Uterus (tissue), 4 donors: ENCODE results near the gene ZAP70. TPM values are rescaled to one million over a fixed set of nuclear protein-coding genes. Genes with fewer than 3 reads are reported as not detected.

Experiments
- DNase-seq, 2 donors: peaks; one replicate each; pipeline ENCODE4 v3.0.0-alpha.2; 2019 to 2020
- H3K27ac ChIP-seq, 2 donors: fragments of 200-600 bp; sonication (generic); 1 replicate in 1 of 2; 2 replicates in 1 of 2; pipeline ENCODE4 v1.5.1; 2016 to 2018
- H3K27me3 ChIP-seq, 2 donors: fragments of 200-600 bp; sonication (generic); one replicate each; pipeline ENCODE4 v1.5.1; 2018 to 2019; ENCODE audit warnings: control low read depth in 1 of 2
- H3K36me3 ChIP-seq, 2 donors: fragments of 200-600 bp; sonication (generic); one replicate each; pipeline ENCODE4 v1.5.1; 2019; ENCODE audit warnings: control low read depth in 1 of 2
- H3K4me1 ChIP-seq, 2 donors: fragments of 200-600 bp; sonication (generic); one replicate each; pipeline ENCODE4 v1.5.1; 2018 to 2019; ENCODE audit warnings: control low read depth in 1 of 2
- H3K4me3 ChIP-seq, 2 donors: fragments of 200-600 bp; sonication (generic); 1 replicate in 1 of 2; 2 replicates in 1 of 2; pipeline ENCODE4 v1.5.1; 2018 to 2019; ENCODE audit warnings: mild to moderate bottlenecking in 1 of 2
- H3K9me3 ChIP-seq, 2 donors: fragments of 200-600 bp; sonication (generic); one replicate each; pipeline ENCODE4 v1.5.1; 2019; ENCODE audit warnings: control low read depth in 1 of 2
- POLR2A ChIP-seq, 2 donors: fragments of 450-650 bp; IDR thresholded peaks; one replicate each; pipeline ENCODE4 v1.6.1; 2016; ENCODE audit warnings: antibody characterized with exemption in 2 of 2, mild to moderate bottlenecking in 1 of 2, moderate library complexity in 1 of 2
- intact Hi-C: fragments of 100-400 bp; cut with DNase I; formaldehyde crosslinking; loops from one replicate; pipeline ENCODE4 v1.15.1; 2023; ENCODE audit warnings: low total_unique reads
- total RNA-seq, 4 donors: library from RNA; depleted of rRNA in 3 of 4; stranded (reverse); fragments of >200 nt in 3 of 4; gene quantifications; one replicate each; pipeline versions ENCODE4 v1.1.0 to v1.2.4, GENCODE V29; 2014 to 2023
- TF ChIP-seq, protein P1 (sequence below), 4 experiments: fragments of 200-600 bp in 2 of 4; fragments of 450-650 bp in 2 of 4; sonication (generic) in 2 of 4; IDR thresholded peaks; one replicate each; pipeline ENCODE4 v1.5.1; 2016 to 2019; ENCODE audit warnings: antibody characterized with exemption in 4 of 4, mild to moderate bottlenecking in 2 of 4, moderate library complexity in 1 of 4
- donor health status: DM: yes; HTN: yes; CAD: no.

ZAP70 gene
- total RNA-seq, 4 donors from 2014 or later: 3.3 to 11.2 (median 5.1) TPM

DNA sequence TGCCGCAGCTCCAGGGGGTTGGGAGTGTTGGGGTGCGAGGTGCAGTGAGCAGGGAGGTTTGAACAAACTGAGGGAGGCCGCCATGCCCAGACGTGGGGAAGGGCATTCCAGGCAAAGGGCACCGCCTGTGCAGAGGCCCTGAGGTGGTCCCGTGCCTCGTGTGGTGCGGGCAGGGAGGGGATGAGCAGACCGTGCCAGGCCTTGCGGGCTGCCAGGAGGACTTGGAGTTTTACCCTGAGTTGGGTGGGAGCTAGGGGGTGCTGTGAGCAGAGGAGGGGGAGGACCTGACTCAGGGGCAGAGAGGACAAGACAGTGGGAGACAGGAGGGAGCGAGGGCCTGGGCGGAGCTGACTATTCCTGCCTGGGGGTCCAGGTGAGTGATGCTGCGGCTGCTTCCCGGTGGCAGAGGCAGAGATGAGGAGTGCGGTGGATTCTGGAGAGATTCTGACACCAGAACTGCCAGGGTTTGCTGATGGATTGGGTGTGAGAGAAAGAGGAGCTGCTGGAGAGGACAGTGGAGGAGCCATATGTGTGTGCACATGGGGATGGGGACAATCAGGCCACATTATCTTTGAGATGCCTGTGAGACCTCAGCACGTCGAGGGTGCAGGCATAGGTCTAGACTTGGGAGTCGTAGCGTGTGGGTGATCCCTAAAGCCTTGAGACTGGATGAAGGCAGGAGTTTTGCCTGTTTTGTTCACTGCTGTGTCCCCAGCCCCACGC lies 23.4 kb downstream of the ZAP70 start:
- no peaks in the 10 kb centered on the region for H3K9me3 ChIP-seq
- H3K4me1 ChIP-seq: no peaks in the 10 kb centered on the region
- no peak for TF ChIP-seq POLR2A (IDR thresholded peaks at IDR 0.05)
- TF ChIP-seq, protein P1, sequence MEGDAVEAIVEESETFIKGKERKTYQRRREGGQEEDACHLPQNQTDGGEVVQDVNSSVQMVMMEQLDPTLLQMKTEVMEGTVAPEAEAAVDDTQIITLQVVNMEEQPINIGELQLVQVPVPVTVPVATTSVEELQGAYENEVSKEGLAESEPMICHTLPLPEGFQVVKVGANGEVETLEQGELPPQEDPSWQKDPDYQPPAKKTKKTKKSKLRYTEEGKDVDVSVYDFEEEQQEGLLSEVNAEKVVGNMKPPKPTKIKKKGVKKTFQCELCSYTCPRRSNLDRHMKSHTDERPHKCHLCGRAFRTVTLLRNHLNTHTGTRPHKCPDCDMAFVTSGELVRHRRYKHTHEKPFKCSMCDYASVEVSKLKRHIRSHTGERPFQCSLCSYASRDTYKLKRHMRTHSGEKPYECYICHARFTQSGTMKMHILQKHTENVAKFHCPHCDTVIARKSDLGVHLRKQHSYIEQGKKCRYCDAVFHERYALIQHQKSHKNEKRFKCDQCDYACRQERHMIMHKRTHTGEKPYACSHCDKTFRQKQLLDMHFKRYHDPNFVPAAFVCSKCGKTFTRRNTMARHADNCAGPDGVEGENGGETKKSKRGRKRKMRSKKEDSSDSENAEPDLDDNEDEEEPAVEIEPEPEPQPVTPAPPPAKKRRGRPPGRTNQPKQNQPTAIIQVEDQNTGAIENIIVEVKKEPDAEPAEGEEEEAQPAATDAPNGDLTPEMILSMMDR (IDR thresholded peaks at IDR 0.05): no peak
- no peak overlapping the region for H3K4me3 ChIP-seq
- no peak for DNase-seq
- no peak overlapping the region for H3K27ac ChIP-seq
- no peaks in the 10 kb centered on the region for H3K36me3 ChIP-seq
- intact Hi-C loops: no loop called here
- no peaks in the 10 kb centered on the region for H3K27me3 ChIP-seq

- Histone ChIP-seq H3K27me3 (no peaks in the 10 kb centered on the region), H3K27ac (no peak overlapping the region), H3K36me3 (no peaks in the 10 kb centered on the region)
Observed at GRCh38 chr2:97737421-97738178, 24.2 kb downstream of the ZAP70 start.

GRCh38 chr2:97738179-97739019 lies 25.0 kb downstream of the ZAP70 start:
- intact Hi-C loops: no loop called here
- Histone ChIP-seq H3K4me1 (no peaks in the 10 kb centered on the region), H3K9me3 (no peaks in the 10 kb centered on the region), H3K27ac (no peak overlapping the region), H3K27me3 (no peaks in the 10 kb centered on the region), H3K36me3 (no peaks in the 10 kb centered on the region), H3K4me3 (no peak overlapping the region)
- no peak for DNase-seq
- TF ChIP-seq, protein P1 (IDR thresholded peaks at IDR 0.05): no peak
- no peak for TF ChIP-seq POLR2A (IDR thresholded peaks at IDR 0.05)

More at GRCh38 chr2:97737421-97738178, 24.2 kb downstream of the ZAP70 start:
- no peaks in the 10 kb centered on the region for H3K4me1 ChIP-seq
- intact Hi-C loops: no loop called here
- no peak overlapping the region for H3K4me3 ChIP-seq
- no peak for DNase-seq
- TF ChIP-seq, protein P1 (IDR thresholded peaks at IDR 0.05): no peak
- no peak for TF ChIP-seq POLR2A (IDR thresholded peaks at IDR 0.05)
- no peaks in the 10 kb centered on the region for H3K9me3 ChIP-seq

GRCh38 chr2:97739020-97739892 lies 25.9 kb downstream of the ZAP70 start:
- H3K4me3 ChIP-seq: no peak overlapping the region
- intact Hi-C loops: no loop called here

More at GRCh38 chr2:97739020-97739892, 25.9 kb downstream of the ZAP70 start:
- TF ChIP-seq, protein P1 (IDR thresholded peaks at IDR 0.05): no peak
- TF ChIP-seq POLR2A (IDR thresholded peaks at IDR 0.05): no peak
- Histone ChIP-seq H3K4me1 (no peaks in the 10 kb centered on the region), H3K27ac (no peak overlapping the region), H3K9me3 (no peaks in the 10 kb centered on the region), H3K36me3 (no peaks in the 10 kb centered on the region), H3K27me3 (no peaks in the 10 kb centered on the region)
- no peak for DNase-seq
